Bladder microvascular endothelial cell (primary cell): ENCODE measurements around the gene MCEE. TPM values are rescaled to one million over a fixed set of nuclear protein-coding genes. Genes with fewer than 3 reads are reported as not detected.

Experiments used
- total RNA-seq: library from RNA; depleted of rRNA; stranded (reverse); fragments of >200 nt; gene quantifications from 2 replicates; pipeline ENCODE4 v1.2.3, GENCODE V29; 2014

MCEE gene
- total RNA-seq: 7.6 and 9.9 TPM in 2 replicates

DNA sequence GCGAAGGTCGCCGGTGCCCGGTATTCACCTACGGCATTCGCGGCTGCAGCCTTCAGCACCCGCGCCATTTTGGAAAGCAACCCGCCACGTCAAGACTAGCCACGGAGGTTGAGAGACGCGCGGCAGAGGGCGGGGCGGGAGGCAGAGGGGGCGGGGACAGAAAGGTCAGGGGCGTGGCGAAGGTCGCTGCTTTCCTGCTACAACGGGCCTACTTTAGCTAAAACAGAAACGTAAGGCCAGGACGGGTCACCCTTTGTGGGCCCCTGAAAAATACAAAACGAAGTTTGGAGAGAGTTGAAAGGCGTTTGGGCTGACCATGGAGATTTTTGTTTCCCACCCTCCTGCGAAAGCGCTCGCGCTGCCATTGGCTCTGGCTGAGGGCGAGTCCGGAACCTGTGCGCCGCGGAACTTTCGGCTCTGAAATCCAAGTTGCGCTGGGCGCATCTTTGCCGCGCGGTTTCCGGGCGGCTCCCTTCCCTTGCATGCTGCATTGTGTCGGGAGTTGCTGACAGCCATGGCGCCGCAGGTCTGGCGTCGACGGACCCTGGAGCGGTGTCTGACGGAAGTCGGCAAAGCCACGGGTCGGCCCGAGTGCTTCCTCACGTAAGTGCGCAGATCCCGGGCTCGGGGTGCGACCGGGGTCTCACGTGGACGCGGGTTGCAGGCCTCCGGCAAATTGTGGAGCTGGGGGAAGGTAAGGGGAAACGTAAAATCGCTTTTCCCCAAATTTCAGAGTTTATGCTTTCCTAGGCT is at the start of gene MCEE, which contains the start of gene MPHOSPH10:
Gene MCEE, minus strand, starts transcription at position 78 of the 753 bp plus-strand sequence. Its CDS starts 10 bp downstream, at position 68.
Gene MPHOSPH10, plus strand, starts transcription at position 483 of the 753 bp plus-strand sequence. Its CDS starts 32 bp downstream, at position 515.

DNA sequence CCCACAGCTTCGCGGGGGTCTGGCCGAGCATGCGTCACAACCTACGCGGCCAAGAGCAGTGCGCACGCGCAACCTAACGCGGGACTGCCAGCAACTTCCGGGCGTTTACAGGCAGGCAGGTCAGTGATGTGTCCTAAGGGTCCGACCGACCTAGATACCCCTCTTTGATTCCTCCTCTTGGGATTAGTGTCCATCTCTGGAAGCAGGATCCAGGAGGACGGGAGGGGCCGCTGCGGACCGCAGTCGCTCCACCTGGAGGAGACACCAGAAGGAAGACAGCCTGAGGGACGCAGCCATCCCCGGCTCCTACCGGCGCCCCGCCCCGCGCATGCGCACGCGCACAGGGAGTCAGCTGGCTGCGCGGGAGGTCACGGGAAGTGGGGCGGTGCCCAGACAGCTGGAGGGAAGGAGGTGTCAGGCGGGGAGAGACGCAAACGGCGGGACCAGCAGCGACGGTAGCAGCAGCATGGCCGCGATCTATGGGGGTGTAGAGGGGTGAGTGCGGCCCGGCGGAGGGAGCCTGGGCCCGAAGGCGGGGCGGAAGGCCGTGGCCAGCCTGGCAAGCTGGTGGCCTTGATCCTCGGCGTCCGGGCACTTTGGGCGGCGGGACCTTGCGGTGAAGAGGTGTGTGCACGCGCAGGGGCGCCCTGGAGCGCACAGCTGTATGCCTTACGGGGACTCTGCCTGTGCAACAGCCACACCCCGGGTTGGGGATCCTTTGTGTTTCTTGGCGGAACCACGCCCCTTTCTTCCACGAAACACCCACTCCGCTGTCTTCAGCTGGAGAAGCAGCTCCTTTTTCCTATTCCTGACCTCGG is 61.6 kb downstream of the MCEE start, which contains the start of gene NAGK:
Gene NAGK, plus strand, starts transcription at position 431 of the 818 bp plus-strand sequence. Its CDS starts 36 bp downstream, at position 467.

Other genes starting within 250 kb of the MCEE start
- 0.44 and 0.49 TPM in 2 replicates for gene VAX2, start 229.7 kb downstream of the MCEE start, total RNA-seq
- 0.76 and 1.1 TPM in 2 replicates for gene ATP6V1B1, start 194.3 kb downstream of the MCEE start, total RNA-seq
- 0.32 and 0.38 TPM in 2 replicates for gene ANKRD53, start 151.6 kb downstream of the MCEE start, total RNA-seq
- 17.3 and 50.3 TPM in 2 replicates for gene TEX261, start 135.4 kb downstream of the MCEE start, total RNA-seq
- gene NAGK, start 61.6 kb downstream of the MCEE start, total RNA-seq: 51.5 and 74.3 TPM in 2 replicates
- 9.7 and 21.1 TPM in 2 replicates for gene MPHOSPH10, start 405 bp upstream of the MCEE start, total RNA-seq
- 0.65 and 1.8 TPM in 2 replicates for gene PAIP2B, start 96.9 kb upstream of the MCEE start, total RNA-seq
- 71.4 and 187 TPM in 2 replicates for gene ZNF638, start 201.6 kb upstream of the MCEE start, total RNA-seq